Measurements from ENCODE around the gene HOPX. TPM values are rescaled to one million over a fixed set of nuclear protein-coding genes. Genes with fewer than 3 reads are reported as not detected.
A peak's percentile ranks its signal among the peaks of the same experiment; 100 is the strongest.

HOPX gene, protein sequence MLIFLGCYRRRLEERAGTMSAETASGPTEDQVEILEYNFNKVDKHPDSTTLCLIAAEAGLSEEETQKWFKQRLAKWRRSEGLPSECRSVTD
- total RNA-seq (2021) (0.98 and 1.0 TPM in 2 replicates), Bru-seq, nascent RNA (percentile 21 among the genes with signal in this experiment), BruChase-seq, experiment 1, labeled RNA remaining after a 2-hour chase (percentile 23 among the genes with signal in this experiment), BruChase-seq, experiment 2, labeled RNA remaining after a 6-hour chase (percentile 22 among the genes with signal in this experiment)
- long read RNA-seq, partial matches to known transcripts: 0 of 1 reads
- long read RNA-seq, other reads (novel, unspliced or antisense): 0 of 1 reads

GRCh38 chr4:56681158-56681852 is at the start of gene HOPX:
Gene HOPX, minus strand, starts transcription at chr4:56681296. Its CDS starts 23,480 bp downstream, at chr4:56657816.
- Histone ChIP-seq H3K9me2 (ENCODE audit: insufficient read depth) (no peaks in the 10 kb centered on the region), H2AFZ (peak within 1 kb of the TSS; percentile 84), H3K79me2 (ENCODE audit: low read depth) (no peaks in the 10 kb centered on the region), H3K27ac (peak within 1 kb of the TSS; percentile 90), H3F3A (ENCODE audit: insufficient read depth, low read depth) (peaks cover 12% of the 10 kb centered on the region; the same call in 1 of the 2 replicates), H3K36me3 (ENCODE audit: low read depth) (no peaks in the 10 kb centered on the region), H4K20me1 (ENCODE audit: insufficient read depth) (no peaks in the 10 kb centered on the region), H3K4me3 (peak within 1 kb of the TSS; percentile 50; the same call in 1 of the 2 replicates), H3K4me2 (peak within 1 kb of the TSS; percentile 85), H3K4me1 (replicated peaks; ENCODE audit: insufficient read depth) (peaks cover 25% of the 10 kb centered on the region), H3K9me3 (ENCODE audit: insufficient read depth, low read depth) (no peaks in the 10 kb centered on the region), H3K27me3 (ENCODE audit: insufficient read depth, low read depth) (no peaks in the 10 kb centered on the region)
- intact Hi-C loops (cut with micrococcal nuclease; ENCODE audit: unreplicated experiment): loop anchor here (5.0 kb wide), 1 partner anchor 76 kb away; no protein-coding TSS in a partner anchor
- no TSS peak for BruUV-seq (replicated peaks)
- TF ChIP-seq, protein P1, sequence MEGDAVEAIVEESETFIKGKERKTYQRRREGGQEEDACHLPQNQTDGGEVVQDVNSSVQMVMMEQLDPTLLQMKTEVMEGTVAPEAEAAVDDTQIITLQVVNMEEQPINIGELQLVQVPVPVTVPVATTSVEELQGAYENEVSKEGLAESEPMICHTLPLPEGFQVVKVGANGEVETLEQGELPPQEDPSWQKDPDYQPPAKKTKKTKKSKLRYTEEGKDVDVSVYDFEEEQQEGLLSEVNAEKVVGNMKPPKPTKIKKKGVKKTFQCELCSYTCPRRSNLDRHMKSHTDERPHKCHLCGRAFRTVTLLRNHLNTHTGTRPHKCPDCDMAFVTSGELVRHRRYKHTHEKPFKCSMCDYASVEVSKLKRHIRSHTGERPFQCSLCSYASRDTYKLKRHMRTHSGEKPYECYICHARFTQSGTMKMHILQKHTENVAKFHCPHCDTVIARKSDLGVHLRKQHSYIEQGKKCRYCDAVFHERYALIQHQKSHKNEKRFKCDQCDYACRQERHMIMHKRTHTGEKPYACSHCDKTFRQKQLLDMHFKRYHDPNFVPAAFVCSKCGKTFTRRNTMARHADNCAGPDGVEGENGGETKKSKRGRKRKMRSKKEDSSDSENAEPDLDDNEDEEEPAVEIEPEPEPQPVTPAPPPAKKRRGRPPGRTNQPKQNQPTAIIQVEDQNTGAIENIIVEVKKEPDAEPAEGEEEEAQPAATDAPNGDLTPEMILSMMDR (conservative IDR thresholded peaks at IDR 0.05): no peak
- no peak for TF ChIP-seq EZH2 (IDR thresholded peaks at IDR 0.05; ENCODE audit: low read depth)
- ChIA-PET CTCF (interaction anchor here (0.8 kb wide), 1 partner anchor 50 kb away, joined by 3 read pairs; no protein-coding TSS in a partner anchor), POLR2A (ENCODE audit: unreplicated experiment) (no interaction called here)
- DNase-seq: peak; percentile 59 to 92

DNA sequence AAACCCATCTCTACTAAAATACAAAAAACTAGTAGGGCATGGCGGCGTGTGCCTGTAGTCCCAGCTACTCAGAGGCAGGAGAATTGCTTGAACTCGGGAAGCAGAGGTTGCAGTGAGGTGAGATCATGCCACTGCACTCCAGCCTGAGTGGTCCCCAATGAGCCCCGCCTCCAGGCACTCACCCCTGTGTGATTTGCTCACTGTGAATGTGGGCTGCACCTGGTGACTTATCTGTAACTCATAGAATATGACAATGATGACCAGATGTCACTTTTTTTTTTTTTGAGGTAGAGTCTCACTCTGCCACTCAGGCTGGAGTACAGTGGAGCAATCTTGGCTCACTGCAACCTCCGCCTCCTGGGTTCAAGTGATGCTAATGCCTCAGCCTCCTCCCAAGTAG is 49.0 kb upstream of the HOPX start:
- CTCF ChIA-PET: no interaction called here
- Histone ChIP-seq H3K4me2 (no peak overlapping the region), H3K27me3 (ENCODE audit: insufficient read depth, low read depth) (no peaks in the 10 kb centered on the region), H3K4me1 (replicated peaks; ENCODE audit: insufficient read depth) (0 out of 2 replicates have a peak, but pooled peaks cover 7% of the 10 kb centered on the region), H3K9me2 (ENCODE audit: insufficient read depth) (no peaks in the 10 kb centered on the region), H3K27ac (no peak overlapping the region), H3K4me3 (no peak overlapping the region), H2AFZ (no peak overlapping the region), H3K79me2 (ENCODE audit: low read depth) (no peaks in the 10 kb centered on the region), H3F3A (ENCODE audit: insufficient read depth, low read depth) (no peaks in the 10 kb centered on the region), H3K9me3 (ENCODE audit: insufficient read depth, low read depth) (no peaks in the 10 kb centered on the region), H4K20me1 (ENCODE audit: insufficient read depth) (no peaks in the 10 kb centered on the region), H3K36me3 (ENCODE audit: low read depth) (no peaks in the 10 kb centered on the region)
- BruUV-seq (replicated peaks): no TSS peak
- DNase-seq: no peak
- POLR2A ChIA-PET (ENCODE audit: unreplicated experiment): interaction anchor here (0.6 kb wide), 1 partner anchor 17 kb away, joined by 3 read pairs; no protein-coding TSS in a partner anchor
- TF ChIP-seq, protein P1 (conservative IDR thresholded peaks at IDR 0.05): no peak
- TF ChIP-seq EZH2 (IDR thresholded peaks at IDR 0.05; ENCODE audit: low read depth): no peak
- intact Hi-C loops (cut with micrococcal nuclease; ENCODE audit: unreplicated experiment): no loop called here

DNA sequence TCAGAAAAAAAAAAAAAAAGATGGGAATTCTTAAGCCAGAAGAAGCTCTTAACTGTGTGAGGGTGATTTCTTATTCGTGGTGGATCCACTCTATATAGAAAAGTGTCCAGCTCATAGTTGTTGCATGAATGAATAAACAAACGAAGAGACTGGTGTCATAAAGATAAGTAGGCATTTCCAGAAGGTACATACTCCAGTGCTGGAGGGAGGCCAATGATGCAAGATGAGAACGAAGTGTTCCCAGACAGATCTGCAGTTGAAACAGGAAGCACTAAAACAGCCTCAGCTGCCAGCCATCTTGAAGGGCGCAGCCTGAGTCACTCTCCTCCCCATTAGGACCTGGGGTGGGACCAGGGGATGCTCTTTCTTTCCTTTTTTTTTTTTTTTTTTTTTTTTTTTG is 47.4 kb upstream of the HOPX start:
- H4K20me1 ChIP-seq (ENCODE audit: insufficient read depth): no peaks in the 10 kb centered on the region
- intact Hi-C loops (cut with micrococcal nuclease; ENCODE audit: unreplicated experiment): no loop called here
- no peak overlapping the region for H2AFZ ChIP-seq
- no peaks in the 10 kb centered on the region for H3K27me3 ChIP-seq (ENCODE audit: insufficient read depth, low read depth)
- no TSS peak for BruUV-seq (replicated peaks)
- H3K4me2 ChIP-seq: no peak overlapping the region
- H3K36me3 ChIP-seq (ENCODE audit: low read depth): no peaks in the 10 kb centered on the region
- TF ChIP-seq, protein P1 (conservative IDR thresholded peaks at IDR 0.05): no peak
- no peak for TF ChIP-seq EZH2 (IDR thresholded peaks at IDR 0.05; ENCODE audit: low read depth)
- H3F3A ChIP-seq (ENCODE audit: insufficient read depth, low read depth): no peaks in the 10 kb centered on the region
- H3K9me2 ChIP-seq (ENCODE audit: insufficient read depth): no peaks in the 10 kb centered on the region
- ChIA-PET POLR2A (ENCODE audit: unreplicated experiment) (no interaction called here), CTCF (no interaction called here)
- H3K79me2 ChIP-seq (ENCODE audit: low read depth): no peaks in the 10 kb centered on the region
- H3K9me3 ChIP-seq (ENCODE audit: insufficient read depth, low read depth): no peaks in the 10 kb centered on the region
- no peak for DNase-seq
- H3K27ac ChIP-seq: no peak overlapping the region
- H3K4me1 ChIP-seq (replicated peaks; ENCODE audit: insufficient read depth): 0 out of 2 replicates have a peak, but pooled peaks cover 5% of the 10 kb centered on the region
- no peak overlapping the region for H3K4me3 ChIP-seq

All from PC-9 (cell line).